G401.6 (cell line): ENCODE data around the gene OR2W1.

Experiments
- FAIRE-seq: peaks from 2 replicates; lab custom pipeline; 2012; peaks lifted over from hg19 to GRCh38; lab: Jason Lieb, UNC

The OR2W1 gene

GRCh38 chr6:29045075-29045474 is at the start of gene OR2W1:
Gene OR2W1 (minus strand): TSS chr6:29045175. CDS start chr6:29045175, 0 bp downstream.
- no peak for FAIRE-seq

- FAIRE-seq: no peak
These were observed 48.0 kb upstream of the OR2W1 start for GRCh38 chr6:29092957-29093356.

GRCh38 chr6:29087213-29087612 is 42.2 kb upstream of the OR2W1 start, which contains the start of gene OR2B3:
Gene OR2B3 (minus strand): TSS chr6:29087313. CDS start chr6:29087248, 65 bp downstream.
- peak; percentile 33 for FAIRE-seq

DNA sequence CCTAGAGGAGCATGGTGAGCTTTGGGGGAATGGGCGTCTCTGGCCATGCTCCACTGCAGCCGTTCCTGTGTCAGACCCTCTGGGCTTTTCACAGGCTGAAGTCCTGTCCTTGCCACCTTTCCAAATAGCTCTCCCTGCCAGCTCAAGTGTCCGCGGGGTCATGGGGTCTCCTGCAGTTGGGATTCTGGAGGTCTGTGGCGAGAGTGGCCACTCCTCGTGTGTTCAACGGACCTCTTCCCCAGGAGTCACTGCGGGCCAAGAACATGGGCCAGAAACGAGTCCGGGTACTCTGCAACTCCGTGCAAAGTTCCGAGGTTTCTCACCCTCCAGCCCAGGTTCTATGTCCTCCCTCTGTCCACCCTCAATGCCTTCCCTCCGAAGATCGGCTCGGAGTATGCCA is 37.5 kb upstream of the OR2W1 start:
- no peak for FAIRE-seq

DNA sequence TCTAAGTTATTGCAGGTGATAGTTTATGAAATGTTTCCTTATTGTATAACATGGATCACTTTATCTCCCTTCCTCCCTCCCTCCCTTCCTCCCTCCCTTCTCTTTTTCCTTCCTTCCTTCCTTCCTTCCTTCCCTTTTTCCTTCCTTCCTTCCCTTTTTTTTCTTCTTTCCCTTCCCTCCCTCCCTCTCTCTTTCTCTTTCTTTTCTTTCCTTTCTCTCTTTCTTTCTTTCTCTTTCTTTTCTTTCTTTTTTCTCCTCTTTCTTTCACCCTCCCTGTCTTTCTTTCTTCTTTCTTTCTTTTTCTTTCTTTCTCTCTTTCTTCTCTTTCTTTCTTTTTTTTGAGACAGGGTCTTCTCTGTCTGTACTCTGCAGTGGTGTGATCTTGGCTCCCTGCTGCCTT is 36.3 kb upstream of the OR2W1 start:
- no peak for FAIRE-seq

- FAIRE-seq: peak; percentile 67
These were observed 34.2 kb upstream of the OR2W1 start for GRCh38 chr6:29079203-29079602.

GRCh38 chr6:29071831-29072723 is 27.1 kb upstream of the OR2W1 start:
- no peak for FAIRE-seq

GRCh38 chr6:29051680-29052079 is 6.7 kb upstream of the OR2W1 start:
- no peak for FAIRE-seq

DNA sequence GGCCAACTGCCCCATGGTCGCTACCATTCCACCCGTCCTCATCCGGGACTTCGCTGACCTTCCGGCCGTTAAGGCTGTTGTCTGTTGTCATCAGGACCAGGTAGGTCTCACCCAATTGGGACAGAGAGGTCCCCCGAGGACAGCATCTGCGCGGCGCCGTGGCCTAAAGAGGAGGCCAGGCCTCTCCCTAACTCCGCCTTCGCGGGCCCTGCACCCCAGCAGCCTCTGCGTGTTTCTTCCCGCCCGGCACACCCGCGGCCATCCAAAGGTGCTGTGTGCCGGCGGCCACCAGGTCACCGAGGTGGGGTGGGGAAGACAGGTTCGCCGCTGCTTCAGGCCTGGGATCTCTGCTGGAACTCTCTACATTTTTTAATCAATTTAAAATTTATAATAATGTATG is 9.0 kb downstream of the OR2W1 start:
- no peak for FAIRE-seq

- FAIRE-seq: no peak
These were observed 16.2 kb downstream of the OR2W1 start for GRCh38 chr6:29028821-29029220.

DNA sequence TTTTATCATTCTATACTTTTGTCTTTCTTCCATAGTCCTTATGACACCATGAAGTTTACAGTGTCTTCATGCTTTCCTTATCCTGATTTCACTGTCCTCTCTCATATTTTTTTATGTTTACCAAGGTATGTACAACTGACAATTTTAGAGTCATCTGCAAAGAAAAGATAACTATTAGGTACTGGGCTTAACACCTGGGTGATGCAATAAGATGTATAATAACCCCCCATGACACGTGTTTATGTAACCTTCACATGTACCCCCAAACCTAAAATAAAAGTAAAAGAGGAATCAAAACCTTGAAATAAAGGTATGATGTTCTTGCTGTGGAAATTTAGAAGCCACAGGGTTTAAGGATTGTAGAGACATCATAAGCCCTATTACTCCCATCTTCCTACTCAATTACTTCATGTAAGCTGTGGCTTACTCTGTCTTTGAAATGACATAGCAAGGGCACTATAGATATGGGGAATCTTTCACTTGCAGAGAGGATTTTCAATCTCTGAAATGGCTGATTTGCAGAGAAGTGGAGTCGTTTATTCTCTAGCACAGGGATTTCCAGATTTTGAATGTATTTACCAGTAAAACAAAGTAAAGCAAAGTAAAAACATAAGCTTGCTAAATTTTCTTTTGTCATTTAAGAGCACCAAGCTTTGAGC is 18.9 kb downstream of the OR2W1 start:
- no peak for FAIRE-seq

DNA sequence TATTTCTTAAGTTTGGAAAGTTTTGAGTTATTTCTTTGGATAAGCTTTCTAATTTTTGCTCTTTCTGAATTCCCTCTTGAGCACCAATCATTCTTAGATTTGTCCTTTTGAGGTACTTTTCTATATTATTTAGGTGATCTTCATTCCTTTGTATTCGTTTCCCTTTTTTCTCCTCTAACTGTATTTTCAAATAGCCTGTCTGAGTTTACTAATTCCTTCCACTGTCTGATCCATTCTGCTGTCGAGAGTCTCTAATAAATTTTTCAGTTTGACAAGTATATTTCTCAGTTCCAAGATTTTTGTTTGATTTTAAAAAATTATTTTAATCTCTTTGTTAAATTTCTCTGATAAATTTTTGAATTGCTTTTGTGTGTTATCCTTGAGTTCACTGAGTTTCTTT is 23.5 kb downstream of the OR2W1 start:
- peak; percentile 58 for FAIRE-seq

- FAIRE-seq: no peak
These were observed 25.3 kb downstream of the OR2W1 start for GRCh38 chr6:29019629-29020028.

- FAIRE-seq: no peak
These were observed 27.6 kb downstream of the OR2W1 start for GRCh38 chr6:29017428-29017802.

- peak; percentile 96 for FAIRE-seq
These were observed 28.2 kb downstream of the OR2W1 start for GRCh38 chr6:29016559-29017427.

GRCh38 chr6:29014729-29015608 is 30.0 kb downstream of the OR2W1 start:
- FAIRE-seq: no peak

DNA sequence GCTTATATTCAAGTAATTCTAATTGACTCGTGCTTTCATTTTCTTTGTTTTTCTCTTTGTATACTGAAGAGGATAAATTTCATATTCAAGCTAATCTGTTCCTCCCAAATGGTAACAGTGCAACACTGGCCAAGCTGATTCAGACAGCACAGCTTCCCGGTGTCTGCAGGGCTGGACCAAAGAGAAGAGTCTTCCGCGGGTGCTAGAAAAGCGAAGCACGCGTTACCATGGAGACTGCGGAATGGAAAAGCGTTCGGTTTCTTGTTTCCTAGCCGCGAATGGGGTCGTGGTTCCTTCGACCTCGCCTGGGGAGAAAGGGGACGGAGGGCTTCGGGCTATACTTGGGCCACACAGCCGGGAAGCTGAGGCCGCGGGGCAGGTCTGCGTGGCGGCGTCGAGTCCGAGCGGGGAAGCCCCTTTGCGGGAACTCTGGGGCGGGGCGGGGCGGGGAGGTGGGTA is 33.7 kb downstream of the OR2W1 start:
- FAIRE-seq: peak; percentile 13

DNA sequence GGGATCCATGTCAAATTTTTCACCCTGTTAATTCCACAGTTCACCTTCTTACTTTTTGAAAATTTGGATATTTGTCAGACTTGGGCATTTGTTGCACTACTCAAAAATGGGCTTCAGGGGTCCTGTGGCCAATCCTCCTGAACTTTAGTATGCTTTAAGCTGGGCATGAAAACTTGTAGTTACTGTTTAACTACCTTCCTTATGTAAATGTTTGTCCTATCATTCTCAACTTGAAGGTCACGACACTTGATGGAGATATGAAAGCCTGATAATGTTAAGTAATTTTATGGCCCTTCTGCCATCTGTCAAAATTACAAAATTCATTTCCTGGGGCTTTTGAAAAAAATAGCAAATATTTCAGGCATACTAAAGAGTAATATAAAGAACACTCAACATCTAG is 35.6 kb downstream of the OR2W1 start:
- FAIRE-seq: no peak

DNA sequence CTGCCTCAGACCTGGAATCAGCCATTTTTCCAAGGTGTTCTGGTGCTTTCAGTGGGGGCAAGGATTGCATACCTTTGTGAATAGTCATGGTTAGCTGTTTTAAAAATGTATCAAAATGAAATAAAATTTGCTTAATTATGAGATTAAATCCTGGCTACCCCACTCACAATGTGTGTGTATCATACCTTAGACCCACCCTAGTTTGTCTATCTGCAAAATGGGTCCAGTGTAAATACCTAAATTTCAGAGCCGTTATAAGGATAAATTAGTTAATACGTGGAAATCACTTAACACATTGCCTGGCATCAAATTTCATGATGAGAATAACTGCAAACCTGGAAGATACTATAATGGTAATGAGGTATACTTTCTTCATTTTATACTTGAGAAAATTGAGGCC is 36.9 kb downstream of the OR2W1 start:
- no peak for FAIRE-seq

DNA sequence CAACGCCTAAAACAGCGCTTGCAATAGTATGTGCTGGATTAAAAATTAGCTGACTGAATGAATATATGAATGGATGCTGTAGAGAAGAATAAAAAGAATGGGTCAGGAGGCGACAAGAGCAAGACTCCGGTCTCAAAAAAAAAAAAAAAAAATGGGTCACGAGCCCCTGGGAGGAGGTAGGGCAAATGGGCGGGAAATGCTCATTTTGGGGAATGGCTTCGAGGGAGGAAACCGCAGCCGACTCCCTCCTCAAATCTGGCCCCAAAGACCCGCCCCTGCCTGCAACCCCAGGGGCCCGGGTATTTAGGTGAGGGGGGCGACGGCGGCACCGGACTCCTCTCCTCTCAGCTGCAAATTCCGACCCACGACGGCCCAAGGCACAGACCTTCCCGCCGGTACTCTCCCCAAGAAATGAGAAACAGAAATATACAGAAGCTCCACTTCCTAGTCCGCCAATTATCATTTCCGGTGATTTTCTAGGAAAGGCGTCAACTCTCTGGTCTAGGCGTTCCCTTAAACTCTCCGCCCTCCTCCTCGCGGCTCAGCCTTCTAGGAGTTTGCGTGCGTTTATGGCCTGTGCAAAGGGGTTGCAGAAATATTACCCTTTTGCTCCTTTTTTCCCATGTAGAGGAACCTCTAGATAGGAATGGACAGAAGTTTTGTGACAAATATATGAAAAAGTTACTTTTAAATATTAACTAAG is 39.6 kb downstream of the OR2W1 start, which contains the start of gene ZNF311:
Gene ZNF311 (minus strand): TSS at position 133 of the 703 bp plus-strand sequence. CDS start 1,361 bp downstream, outside the sequence.
- no peak for FAIRE-seq
